NCI-H1092 treated with DMSO at 0.1 percent for 48 hours (cell line): ENCODE results near the gene MIX23.

Experiments
- DNase-seq: peaks from one replicate; lab custom pipeline; 2025; lab: John Stamatoyannopoulos, UW

MIX23 gene

GRCh38 chr3:122351612-122352011 is 31.4 kb downstream of the MIX23 start:
- DNase-seq, result no peak

GRCh38 chr3:122350814-122351418 is 32.1 kb downstream of the MIX23 start:
- no peak for DNase-seq

GRCh38 chr3:122349171-122349570 is 33.9 kb downstream of the MIX23 start:
- no peak for DNase-seq

GRCh38 chr3:122343654-122344053 is 39.4 kb downstream of the MIX23 start:
- no peak for DNase-seq

GRCh38 chr3:122342803-122343202 is 40.2 kb downstream of the MIX23 start:
- DNase-seq, result no peak

- no peak for DNase-seq
Observed at GRCh38 chr3:122332551-122332950, 50.5 kb downstream of the MIX23 start.

- no peak for DNase-seq
Observed at GRCh38 chr3:122331886-122332285, 51.1 kb downstream of the MIX23 start.

- no peak for DNase-seq
Observed at GRCh38 chr3:122325769-122326168, 57.3 kb downstream of the MIX23 start.

GRCh38 chr3:122324871-122325323 is 58.1 kb downstream of the MIX23 start, which contains the start of gene CSTA:
Gene CSTA (plus strand): TSS chr3:122325248. CDS start chr3:122325293, 45 bp downstream.
- no peak for DNase-seq

GRCh38 chr3:122322095-122323075 is 60.6 kb downstream of the MIX23 start:
- DNase-seq, result no peak

GRCh38 chr3:122318620-122319019 is 64.4 kb downstream of the MIX23 start:
- no peak for DNase-seq

- no peak for DNase-seq
Observed at GRCh38 chr3:122316368-122316767, 66.7 kb downstream of the MIX23 start.

- no peak for DNase-seq
Observed at GRCh38 chr3:122315619-122316018, 67.4 kb downstream of the MIX23 start.

- DNase-seq, result no peak
Observed at GRCh38 chr3:122314228-122314876, 68.7 kb downstream of the MIX23 start.

- DNase-seq, result no peak
Observed at GRCh38 chr3:122313281-122313680, 69.8 kb downstream of the MIX23 start.

GRCh38 chr3:122312826-122313225 is 70.2 kb downstream of the MIX23 start:
- no peak for DNase-seq

- no peak for DNase-seq
Observed at GRCh38 chr3:122310361-122310760, 72.7 kb downstream of the MIX23 start.
